NCI-H524 (cell line): Measurements from ENCODE around the gene MFSD6L.
A peak's percentile ranks its signal among the peaks of the same experiment; 100 is the strongest.

Source experiments
- DNase-seq, 2 experiments: peaks; one replicate each; lab custom pipeline; 2025; lab: John Stamatoyannopoulos, UW

Gene MFSD6L

GRCh38 chr17:8791910-8792270 lies 7.3 kb downstream of the MFSD6L start:
- DNase-seq, result no peak

- no peak for DNase-seq
These were observed 7.8 kb downstream of the MFSD6L start for GRCh38 chr17:8791248-8791909.

- DNase-seq, result no peak
These were observed 9.4 kb downstream of the MFSD6L start for GRCh38 chr17:8789743-8790142.

- DNase-seq, result no peak
These were observed 10.2 kb downstream of the MFSD6L start for GRCh38 chr17:8788998-8789397.

- peak in 1 of 2 experiments; percentile 58 for DNase-seq
These were observed 13.4 kb downstream of the MFSD6L start for GRCh38 chr17:8785547-8786413.

GRCh38 chr17:8782176-8782575 lies 17.0 kb downstream of the MFSD6L start:
- DNase-seq, result no peak

- DNase-seq, result no peak
These were observed 17.4 kb downstream of the MFSD6L start for GRCh38 chr17:8781776-8782175.

GRCh38 chr17:8776881-8777280 lies 22.3 kb downstream of the MFSD6L start:
- no peak for DNase-seq

GRCh38 chr17:8776248-8776647 lies 22.9 kb downstream of the MFSD6L start:
- no peak for DNase-seq

- no peak for DNase-seq
These were observed 32.4 kb downstream of the MFSD6L start for GRCh38 chr17:8766731-8767130.

- no peak for DNase-seq
These were observed 37.2 kb downstream of the MFSD6L start for GRCh38 chr17:8762012-8762411.

GRCh38 chr17:8758137-8758596 lies 41.0 kb downstream of the MFSD6L start, which contains the start of gene SPDYE4:
TSS of gene SPDYE4 (minus strand) at chr17:8758546. CDS start at chr17:8758382, 164 bp downstream.
- no peak for DNase-seq

GRCh38 chr17:8757189-8757588 lies 42.0 kb downstream of the MFSD6L start:
- DNase-seq, result no peak

- no peak for DNase-seq
These were observed 43.4 kb downstream of the MFSD6L start for GRCh38 chr17:8755590-8756255.

GRCh38 chr17:8754890-8755289 lies 44.3 kb downstream of the MFSD6L start:
- no peak for DNase-seq

- peak in 1 of 2 experiments; percentile 17 for DNase-seq
These were observed 45.2 kb downstream of the MFSD6L start for GRCh38 chr17:8753976-8754440.

GRCh38 chr17:8753136-8753975 lies 45.8 kb downstream of the MFSD6L start:
- DNase-seq, result no peak

GRCh38 chr17:8749616-8750015 lies 49.5 kb downstream of the MFSD6L start:
- no peak for DNase-seq

GRCh38 chr17:8747742-8748141 lies 51.4 kb downstream of the MFSD6L start:
- no peak for DNase-seq
